Renal pelvis (tissue), 4 donors: ENCODE data around the gene RASGRF2. TPM values are rescaled to one million over a fixed set of nuclear protein-coding genes. Genes with fewer than 3 reads are reported as not detected.

Experiments
- DNase-seq: peaks from one replicate; pipeline ENCODE4 v3.0.0-alpha.2; 2013
- polyA plus RNA-seq, 3 donors: library from polyadenylated mRNA; unstranded; fragments of 120-200 nt; gene quantifications; one replicate each; pipeline ENCODE4 v1.2.1, GENCODE V29; 2013; ENCODE audit not compliant: insufficient read length in 3 of 3

The RASGRF2 gene
- polyA plus RNA-seq, 3 donors: 1.4 to 2.5 (median 2.1) TPM

DNA sequence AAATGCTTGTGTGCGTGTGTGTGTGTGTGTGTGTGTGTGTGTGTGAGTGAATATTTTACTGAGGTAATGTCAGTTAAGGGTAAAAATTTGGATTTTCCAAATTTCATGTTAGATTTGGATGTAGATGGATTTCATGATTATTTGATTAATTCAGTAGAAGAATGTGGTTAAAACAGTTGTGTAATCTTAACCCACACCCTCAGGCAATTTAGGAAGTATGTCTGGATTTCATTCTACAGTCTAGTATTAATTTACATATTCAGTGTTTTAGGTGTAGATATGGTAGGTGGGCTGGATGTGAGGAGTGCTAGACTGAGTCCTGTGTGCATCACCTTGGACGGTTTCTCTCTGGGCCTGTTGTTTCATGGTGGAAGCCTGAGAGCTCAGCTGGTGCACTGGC, 173.9 kb downstream of the RASGRF2 start:
- DNase-seq: no peak

DNA sequence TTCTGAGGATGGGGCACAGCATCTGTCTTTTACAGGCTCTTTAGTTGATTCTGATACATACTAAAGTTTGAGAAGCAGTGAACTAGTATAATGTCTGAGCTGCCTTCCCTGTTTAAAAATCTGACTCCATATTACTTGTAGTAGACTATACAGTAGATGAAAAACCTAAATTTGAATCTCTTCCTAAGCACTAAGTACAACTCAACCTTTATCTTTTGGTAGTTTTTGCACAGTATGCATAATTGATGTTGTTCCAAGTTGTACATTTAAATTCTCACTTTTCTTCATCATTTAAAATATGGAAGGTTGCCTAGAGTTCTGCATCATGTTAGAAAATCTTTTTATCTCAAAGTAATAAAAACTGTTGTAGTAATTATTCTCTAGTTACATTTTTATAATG, 174.4 kb downstream of the RASGRF2 start:
- DNase-seq: no peak

GRCh38 chr5:81136557-81136956, 176.4 kb downstream of the RASGRF2 start:
- no peak for DNase-seq

DNA sequence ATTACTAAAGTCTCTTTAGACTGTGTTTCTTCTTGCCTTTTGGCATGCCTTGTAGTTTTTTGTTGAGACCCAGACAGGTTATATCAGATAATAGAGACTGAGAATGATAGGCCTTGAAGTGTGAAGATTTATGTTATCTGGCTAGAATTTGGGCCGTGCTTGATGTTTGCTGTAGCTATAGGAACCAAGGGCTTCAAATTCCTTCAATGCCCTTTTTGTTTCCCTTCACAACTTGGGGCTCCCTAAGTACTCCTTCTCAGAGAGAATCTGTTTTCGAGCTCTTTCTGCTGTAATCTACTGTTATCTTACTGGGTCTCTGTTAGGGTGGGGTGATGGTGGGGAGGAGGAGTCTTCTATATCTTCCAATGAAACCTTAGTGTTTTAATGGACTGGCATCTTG, 177.7 kb downstream of the RASGRF2 start:
- no peak for DNase-seq

GRCh38 chr5:81140441-81140840, 180.3 kb downstream of the RASGRF2 start:
- no peak for DNase-seq

DNA sequence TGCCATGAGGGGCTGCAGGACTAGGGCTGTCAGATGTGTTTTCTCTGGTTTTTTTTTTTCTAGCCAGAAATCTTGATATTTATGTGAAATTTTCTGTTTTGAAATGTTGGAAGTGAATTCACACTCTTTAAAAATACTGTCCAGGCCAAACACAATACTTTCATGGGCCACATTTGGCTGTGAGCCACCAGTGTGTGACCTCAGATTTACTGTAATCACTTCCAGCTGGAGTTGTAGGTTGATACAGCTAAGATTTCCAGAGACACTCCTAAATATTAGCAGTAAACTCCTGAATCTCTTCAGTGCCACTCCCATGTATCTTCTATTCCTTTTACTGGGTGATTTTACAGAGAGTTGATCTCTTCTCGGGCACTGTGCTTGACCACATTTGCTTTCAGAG, 180.8 kb downstream of the RASGRF2 start:
- DNase-seq: peak; percentile 74

DNA sequence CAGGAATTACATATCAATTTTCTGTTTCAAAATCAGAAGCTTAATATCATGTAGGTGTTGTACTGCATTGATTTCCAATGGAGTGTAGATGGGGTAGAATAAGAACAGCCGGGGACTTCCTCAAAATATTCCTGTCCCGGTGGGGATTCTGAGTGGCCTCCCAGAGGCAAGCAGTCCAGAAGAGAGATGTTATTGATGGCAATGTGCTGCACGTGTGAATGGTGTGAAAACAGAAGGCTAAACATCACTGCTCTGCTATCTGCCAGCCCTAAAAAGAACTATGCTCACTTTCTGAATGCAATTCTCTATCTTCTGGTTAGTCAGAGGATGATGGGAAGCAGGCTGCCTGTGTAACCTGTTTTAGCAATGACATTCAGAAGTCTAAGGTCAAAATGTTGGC, 181.9 kb downstream of the RASGRF2 start:
- DNase-seq: no peak

- DNase-seq: no peak
Observed at GRCh38 chr5:81145329-81145935, 185.3 kb downstream of the RASGRF2 start.

DNA sequence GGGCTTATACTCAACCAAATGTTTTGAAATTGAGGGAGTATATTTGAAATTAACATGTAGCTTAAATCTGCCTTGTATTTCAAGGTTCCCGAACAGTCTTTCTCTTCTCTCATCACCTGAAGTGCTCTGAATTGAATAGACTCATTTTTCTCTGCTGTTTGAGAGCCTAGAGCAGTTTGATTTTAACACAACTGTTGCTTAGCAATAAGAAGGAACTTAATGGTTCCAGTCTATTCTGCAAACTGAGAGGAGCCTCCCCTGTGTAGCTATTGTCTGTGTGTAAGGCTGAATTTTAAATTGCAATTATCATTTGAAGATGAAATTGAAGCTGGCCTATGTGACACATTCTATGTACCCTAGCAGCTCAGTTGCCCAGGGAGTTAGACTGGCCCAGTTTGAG, 185.9 kb downstream of the RASGRF2 start:
- no peak for DNase-seq

DNA sequence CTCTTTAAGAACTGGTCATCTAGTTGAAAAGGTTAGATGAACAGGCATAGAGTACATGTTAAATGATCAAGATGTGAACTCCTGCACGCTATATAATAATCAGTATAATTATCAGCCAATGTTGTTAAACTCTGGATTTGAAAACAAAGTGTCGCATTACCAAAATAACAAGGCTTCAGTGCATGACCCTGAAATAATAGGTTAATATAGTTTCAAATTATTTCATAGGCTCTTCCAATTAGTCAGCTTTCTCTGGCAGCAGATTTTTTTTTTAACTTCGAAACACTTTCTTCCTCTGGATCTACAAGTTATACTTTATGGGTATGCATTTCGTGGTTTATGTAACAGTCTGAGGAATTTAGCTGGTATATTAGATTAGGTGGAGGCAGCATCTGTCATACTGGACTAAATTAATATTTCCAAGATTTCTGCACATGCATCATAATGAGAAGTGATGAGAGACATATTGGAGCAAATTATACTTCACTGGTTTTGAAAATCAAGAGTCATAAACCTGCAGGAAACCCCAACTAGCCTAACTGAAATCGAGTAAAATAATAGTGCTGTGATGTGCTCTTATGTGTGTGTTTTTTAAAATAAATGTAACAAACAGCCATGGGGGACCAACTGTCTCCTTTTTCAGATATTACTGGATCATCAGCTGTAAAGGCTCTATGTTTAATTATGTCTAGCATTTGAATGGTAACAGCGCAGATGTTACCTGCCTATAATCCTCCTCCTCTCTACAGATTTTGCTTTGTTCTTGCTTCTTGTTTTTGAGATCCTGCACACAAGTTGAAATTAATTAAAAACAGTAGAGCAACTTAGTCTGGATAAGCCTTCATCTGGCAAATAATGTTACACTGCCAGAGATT, 187.1 kb downstream of the RASGRF2 start:
- no peak for DNase-seq

DNA sequence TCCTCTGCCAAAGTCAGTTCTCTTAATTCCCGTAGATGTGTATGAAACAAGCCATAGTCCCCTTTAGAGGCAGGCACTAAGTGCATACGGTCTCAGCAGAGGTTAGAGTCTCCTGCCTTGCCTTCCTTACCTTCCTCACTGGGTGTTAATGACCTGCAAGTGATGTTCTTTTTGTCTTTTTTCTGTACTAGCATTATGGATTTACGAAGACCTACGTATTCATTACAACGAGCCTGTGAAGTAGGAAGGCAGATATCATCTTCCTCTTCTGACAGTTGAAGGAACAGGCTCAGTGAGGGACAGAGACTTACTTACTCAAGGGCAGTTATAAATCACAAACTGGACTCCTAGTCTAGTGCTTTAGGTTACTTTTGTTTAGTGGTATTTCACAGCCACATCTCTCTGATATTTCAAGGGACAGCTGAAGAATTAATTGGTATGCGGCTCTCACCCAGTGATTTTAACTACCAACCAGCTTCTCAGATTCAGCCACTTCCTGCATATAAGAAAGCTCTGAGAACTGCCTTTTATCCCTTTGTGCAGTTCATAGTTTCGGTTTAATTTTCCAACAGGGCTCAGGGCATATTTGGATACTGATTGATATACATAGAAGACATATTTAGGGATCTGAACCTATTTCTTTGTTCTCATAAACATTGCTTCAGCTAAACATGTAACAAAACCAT, 187.9 kb downstream of the RASGRF2 start:
- no peak for DNase-seq

DNA sequence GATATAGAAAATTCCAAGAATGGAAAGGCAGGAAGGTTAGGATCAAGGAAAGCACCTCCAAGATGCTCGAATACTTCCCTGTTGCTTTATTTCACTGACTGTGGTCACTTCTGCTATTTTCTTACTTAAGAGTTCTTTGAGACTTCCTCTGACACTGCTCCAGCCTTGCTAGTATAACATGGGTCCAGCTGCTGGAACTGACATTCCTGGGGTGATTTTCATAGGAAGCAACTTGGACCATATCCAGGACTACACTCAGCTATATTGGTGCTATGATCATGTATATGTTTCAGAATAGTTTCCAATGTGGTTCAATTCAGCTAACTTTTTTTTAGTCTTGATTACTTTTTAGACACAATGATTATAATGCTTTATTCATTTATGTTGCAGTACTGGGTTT, 191.4 kb downstream of the RASGRF2 start:
- DNase-seq: peak; percentile 56

DNA sequence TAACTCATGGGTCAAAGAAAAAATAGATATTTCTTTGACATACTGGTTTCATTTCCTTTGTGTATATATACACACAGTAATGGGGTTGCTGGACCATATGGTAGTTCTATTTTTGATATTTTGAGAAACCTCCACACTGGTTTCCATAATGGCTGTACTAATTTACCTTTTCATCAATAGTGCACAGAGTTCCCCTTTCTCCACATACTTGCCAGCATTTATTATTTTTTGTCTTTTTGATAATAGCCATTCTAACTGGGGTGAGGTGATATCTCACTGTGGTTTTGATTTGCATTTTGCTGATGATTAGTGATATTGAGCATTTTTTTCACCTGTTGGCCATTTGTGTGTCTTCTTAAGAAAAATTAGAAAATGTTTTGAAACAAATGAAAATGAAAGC, 194.6 kb downstream of the RASGRF2 start:
- DNase-seq: no peak

- no peak for DNase-seq
Observed at GRCh38 chr5:81156732-81157131, 196.6 kb downstream of the RASGRF2 start.

GRCh38 chr5:81161012-81161601, 200.9 kb downstream of the RASGRF2 start:
- no peak for DNase-seq

DNA sequence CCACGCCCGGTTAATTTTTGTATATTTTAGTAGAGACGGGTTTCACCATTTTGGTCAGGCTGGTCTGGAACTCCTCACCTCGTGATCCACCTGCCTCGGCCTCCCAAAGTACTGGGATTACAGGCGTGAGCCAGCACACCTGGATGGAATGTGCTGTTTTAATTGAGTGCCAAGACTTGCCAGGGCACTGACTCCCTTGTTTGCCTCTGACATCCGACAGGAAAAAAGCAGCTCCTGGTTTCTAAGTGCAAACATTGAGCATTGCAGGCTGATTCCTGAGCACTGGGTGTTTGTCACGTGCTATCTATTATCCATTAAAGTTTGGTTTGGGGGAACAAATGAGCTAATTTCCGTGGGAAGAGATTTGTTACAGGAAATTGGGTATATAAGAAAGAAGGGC, 202.3 kb downstream of the RASGRF2 start:
- no peak for DNase-seq

- DNase-seq: no peak
Observed at GRCh38 chr5:81163651-81164050, 203.5 kb downstream of the RASGRF2 start.

GRCh38 chr5:81164476-81164875, 204.3 kb downstream of the RASGRF2 start:
- no peak for DNase-seq

DNA sequence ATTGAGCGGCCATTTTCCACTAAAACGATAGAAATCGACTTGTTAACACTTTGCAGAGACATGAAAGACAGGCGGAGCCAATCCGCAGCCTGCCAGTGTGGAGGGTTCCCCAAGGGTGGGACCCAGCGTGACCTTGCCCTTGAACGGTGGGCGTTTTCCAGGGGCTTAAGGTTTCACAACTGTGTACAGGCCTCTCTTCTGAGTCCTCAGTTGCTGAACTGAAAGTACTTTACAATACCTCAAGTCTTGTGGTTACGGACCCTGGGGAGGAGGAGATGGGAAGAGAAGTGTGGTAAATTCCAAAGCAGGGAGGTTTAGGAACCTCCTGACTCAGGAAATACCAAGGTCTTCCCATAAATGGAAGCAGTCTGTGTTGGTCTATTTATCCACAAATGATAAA, 204.8 kb downstream of the RASGRF2 start:
- DNase-seq: no peak

- DNase-seq: peak; percentile 48
Observed at GRCh38 chr5:81165493-81166119, 205.4 kb downstream of the RASGRF2 start.

GRCh38 chr5:81166430-81166829, 206.3 kb downstream of the RASGRF2 start:
- no peak for DNase-seq

DNA sequence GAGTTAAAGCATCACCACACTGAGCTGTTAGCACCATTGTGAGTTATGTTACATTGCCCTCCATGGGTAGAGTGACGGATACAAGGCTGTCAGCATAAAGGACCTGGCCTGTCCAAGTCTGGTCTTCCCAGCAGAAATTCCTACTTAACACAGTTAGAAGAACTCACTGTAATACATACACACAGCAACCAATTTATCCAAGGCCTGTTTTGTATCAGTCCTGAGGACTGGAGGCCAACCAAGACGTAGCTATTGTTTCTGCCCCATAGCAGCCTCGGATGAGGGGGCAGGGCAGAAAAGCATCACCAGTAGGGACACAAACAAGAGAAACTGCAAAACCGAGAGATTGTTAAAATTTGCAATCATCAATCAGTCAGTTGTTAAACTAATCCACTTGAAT, 206.9 kb downstream of the RASGRF2 start:
- DNase-seq: no peak
